ENCODE measurements around the gene SCYL2.
"Not testable (repeated sequence)": the region's sequence is repeated elsewhere in the genome, so short reads cannot be mapped to it uniquely, and the experiment has no call there.

Gene SCYL2

GRCh38 chr12:100329800-100330199 is 62.8 kb downstream of the SCYL2 start:
- DNase-seq (ENCODE audit: low read depth) = no peak

- no peak for DNase-seq (ENCODE audit: low read depth)
These were observed 64.9 kb downstream of the SCYL2 start for GRCh38 chr12:100331871-100332270.

GRCh38 chr12:100332852-100333251 is 65.9 kb downstream of the SCYL2 start:
- no peak for DNase-seq (ENCODE audit: low read depth)

- DNase-seq (ENCODE audit: low read depth) = no peak
These were observed 70.3 kb downstream of the SCYL2 start for GRCh38 chr12:100337299-100337698.

- DNase-seq (ENCODE audit: low read depth) = no peak
These were observed 70.8 kb downstream of the SCYL2 start for GRCh38 chr12:100337727-100338126.

GRCh38 chr12:100339071-100339470 is 72.1 kb downstream of the SCYL2 start:
- no peak for DNase-seq (ENCODE audit: low read depth)

- not testable (repeated sequence) for DNase-seq (ENCODE audit: low read depth)
These were observed 75.9 kb downstream of the SCYL2 start for GRCh38 chr12:100342897-100343296.

- DNase-seq (ENCODE audit: low read depth) = not testable (repeated sequence)
These were observed 77.4 kb downstream of the SCYL2 start for GRCh38 chr12:100344351-100344750.

GRCh38 chr12:100345020-100345767 is 78.2 kb downstream of the SCYL2 start:
- no peak for DNase-seq (ENCODE audit: low read depth)

GRCh38 chr12:100346660-100347059 is 79.7 kb downstream of the SCYL2 start:
- DNase-seq (ENCODE audit: low read depth) = no peak

- DNase-seq (ENCODE audit: low read depth) = no peak
These were observed 81.9 kb downstream of the SCYL2 start for GRCh38 chr12:100348657-100349454.

GRCh38 chr12:100356644-100357223 is 89.8 kb downstream of the SCYL2 start, which contains the start of gene SLC17A8:
SLC17A8 (plus strand) TSS chr12:100357074; CDS start chr12:100357392, 318 bp downstream.
- no peak for DNase-seq (ENCODE audit: low read depth)

- no peak for DNase-seq (ENCODE audit: low read depth)
These were observed 92.3 kb downstream of the SCYL2 start for GRCh38 chr12:100359248-100359647.

GRCh38 chr12:100359822-100360221 is 92.8 kb downstream of the SCYL2 start:
- no peak for DNase-seq (ENCODE audit: low read depth)

GRCh38 chr12:100360450-100360849 is 93.5 kb downstream of the SCYL2 start:
- DNase-seq (ENCODE audit: low read depth) = no peak

- no peak for DNase-seq (ENCODE audit: low read depth)
These were observed 97.3 kb downstream of the SCYL2 start for GRCh38 chr12:100364324-100364723.

- no peak for DNase-seq (ENCODE audit: low read depth)
These were observed 98.4 kb downstream of the SCYL2 start for GRCh38 chr12:100365411-100365810.

- no peak for DNase-seq (ENCODE audit: low read depth)
These were observed 101.1 kb downstream of the SCYL2 start for GRCh38 chr12:100368066-100368465.

GRCh38 chr12:100371146-100371545 is 104.2 kb downstream of the SCYL2 start:
- no peak for DNase-seq (ENCODE audit: low read depth)

- DNase-seq (ENCODE audit: low read depth) = no peak
These were observed 106.1 kb downstream of the SCYL2 start for GRCh38 chr12:100372853-100373640.

GRCh38 chr12:100375038-100375735 is 108.2 kb downstream of the SCYL2 start:
- no peak for DNase-seq (ENCODE audit: low read depth)

Data from activated gamma-delta T cell treated with anti-CD3 and anti-CD28 coated beads, Interleukin-2, amount 50 U/mL, for 16 hours (primary cell).